Endometrium (tissue), 2 donors: ENCODE results near the gene STEAP4.
"Not testable (repeated sequence)": the region's sequence is repeated elsewhere in the genome, so short reads cannot be mapped to it uniquely, and the experiment has no call there.

Experiments used
- FAIRE-seq: peaks from 2 replicates; lab custom pipeline; 2012; peaks lifted over from hg19 to GRCh38; lab: Jason Lieb, UNC
- donor health status: control.
- donor health status: control.

STEAP4 gene

GRCh38 chr7:88312061-88312663, 5.5 kb upstream of the STEAP4 start:
- FAIRE-seq: no peak

GRCh38 chr7:88311675-88312036, 5.0 kb upstream of the STEAP4 start:
- FAIRE-seq: no peak

DNA sequence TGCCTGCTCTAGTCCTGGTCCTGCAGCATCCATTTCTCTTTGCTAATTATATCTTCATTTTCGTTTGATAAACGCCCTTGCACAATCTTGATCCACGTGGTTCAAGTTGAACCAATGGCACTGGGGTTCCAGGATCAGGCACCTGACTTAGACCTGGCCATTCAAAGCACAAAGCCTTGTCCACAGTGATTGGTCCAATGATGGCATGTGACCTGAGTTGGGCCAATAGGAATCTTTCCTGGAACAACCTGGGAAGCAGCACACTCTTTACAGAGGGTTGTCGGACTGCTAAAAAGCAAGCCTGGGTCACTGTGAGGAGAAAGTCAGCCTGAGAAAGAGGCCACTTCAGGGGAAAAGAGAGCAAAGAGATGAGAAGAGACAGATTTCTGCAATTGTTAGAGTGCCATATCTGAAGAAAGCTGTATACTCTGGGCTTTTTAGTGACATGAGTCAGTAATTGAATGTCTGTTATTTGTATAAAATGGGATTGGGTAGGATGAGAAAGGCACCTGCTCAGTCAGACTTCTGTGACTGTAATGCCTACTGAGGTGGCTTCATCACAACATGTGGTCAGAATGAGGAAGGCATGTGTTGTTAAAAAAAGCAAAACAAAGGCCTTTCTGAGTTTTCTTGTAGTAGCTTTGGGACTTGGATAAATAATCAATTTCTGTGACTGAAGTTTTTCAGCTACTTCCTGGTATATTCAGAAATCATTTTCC, 4.4 kb upstream of the STEAP4 start:
- no peak for FAIRE-seq

DNA sequence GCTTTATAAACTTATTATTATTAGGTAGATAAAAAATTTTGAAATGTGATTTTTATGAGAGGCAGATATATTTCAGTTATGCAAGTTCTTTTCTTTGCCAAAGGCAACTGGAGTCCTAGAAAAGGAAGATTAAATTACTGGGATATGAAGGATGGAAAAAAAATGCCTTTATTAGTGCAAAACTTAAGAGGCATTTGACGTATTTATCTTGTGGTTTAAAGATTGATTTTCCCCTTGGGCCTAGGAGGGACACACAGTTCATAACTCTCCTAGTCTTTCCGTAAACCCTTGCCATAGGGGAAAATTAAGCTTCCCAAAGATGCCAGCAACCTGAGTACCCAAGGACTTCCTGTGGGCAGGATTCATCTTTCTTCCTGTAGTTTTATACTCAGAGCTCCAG, 3.1 kb upstream of the STEAP4 start:
- FAIRE-seq: no peak

DNA sequence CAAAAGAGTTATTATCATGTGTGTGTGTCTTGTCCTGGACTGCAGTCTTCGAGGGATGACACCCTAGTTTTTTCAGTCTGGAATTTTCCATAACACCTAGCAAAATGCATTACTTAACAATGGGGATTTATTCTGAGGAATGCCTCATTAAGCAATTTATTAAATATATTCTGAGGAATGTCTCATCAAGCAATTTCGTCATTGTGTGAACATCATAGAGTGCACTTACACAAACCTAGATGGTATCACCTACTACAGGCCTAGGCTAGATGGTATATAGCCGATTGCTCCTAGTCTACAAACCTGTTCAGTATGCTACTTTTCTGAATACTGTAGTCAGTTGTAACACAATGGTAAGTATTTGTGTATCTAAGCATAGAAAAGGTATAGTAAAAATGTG, 1.1 kb upstream of the STEAP4 start:
- no peak for FAIRE-seq

GRCh38 chr7:88307412-88307811, 718 bp upstream of the STEAP4 start:
- FAIRE-seq: no peak

GRCh38 chr7:88305044-88305443, 1.6 kb downstream of the STEAP4 start:
- no peak for FAIRE-seq

- FAIRE-seq: no peak
Observed at GRCh38 chr7:88302486-88302885, 4.2 kb downstream of the STEAP4 start.

GRCh38 chr7:88301924-88302323, 4.8 kb downstream of the STEAP4 start:
- no peak for FAIRE-seq

- FAIRE-seq: no peak
Observed at GRCh38 chr7:88300401-88300945, 6.2 kb downstream of the STEAP4 start.

DNA sequence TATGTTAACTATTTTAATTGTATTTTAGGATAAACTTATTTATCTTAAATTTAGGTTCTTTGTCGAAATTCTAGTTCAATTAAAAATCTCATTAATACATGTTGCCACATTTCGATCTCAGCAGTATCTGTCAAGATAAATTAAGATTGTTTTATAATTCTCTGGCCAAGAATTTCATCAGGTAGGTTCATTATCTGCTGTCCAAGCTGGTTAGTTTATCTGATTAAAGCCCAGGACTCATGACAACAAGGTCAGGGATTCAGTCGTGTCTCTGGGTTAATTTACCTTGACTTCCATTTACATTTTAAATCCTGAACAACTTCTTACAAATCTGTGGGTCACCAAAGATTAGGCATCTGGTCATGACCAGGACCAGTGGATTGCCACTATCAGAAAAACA, 7.6 kb downstream of the STEAP4 start:
- FAIRE-seq: no peak

GRCh38 chr7:88293866-88294265, 12.8 kb downstream of the STEAP4 start:
- FAIRE-seq: no peak

DNA sequence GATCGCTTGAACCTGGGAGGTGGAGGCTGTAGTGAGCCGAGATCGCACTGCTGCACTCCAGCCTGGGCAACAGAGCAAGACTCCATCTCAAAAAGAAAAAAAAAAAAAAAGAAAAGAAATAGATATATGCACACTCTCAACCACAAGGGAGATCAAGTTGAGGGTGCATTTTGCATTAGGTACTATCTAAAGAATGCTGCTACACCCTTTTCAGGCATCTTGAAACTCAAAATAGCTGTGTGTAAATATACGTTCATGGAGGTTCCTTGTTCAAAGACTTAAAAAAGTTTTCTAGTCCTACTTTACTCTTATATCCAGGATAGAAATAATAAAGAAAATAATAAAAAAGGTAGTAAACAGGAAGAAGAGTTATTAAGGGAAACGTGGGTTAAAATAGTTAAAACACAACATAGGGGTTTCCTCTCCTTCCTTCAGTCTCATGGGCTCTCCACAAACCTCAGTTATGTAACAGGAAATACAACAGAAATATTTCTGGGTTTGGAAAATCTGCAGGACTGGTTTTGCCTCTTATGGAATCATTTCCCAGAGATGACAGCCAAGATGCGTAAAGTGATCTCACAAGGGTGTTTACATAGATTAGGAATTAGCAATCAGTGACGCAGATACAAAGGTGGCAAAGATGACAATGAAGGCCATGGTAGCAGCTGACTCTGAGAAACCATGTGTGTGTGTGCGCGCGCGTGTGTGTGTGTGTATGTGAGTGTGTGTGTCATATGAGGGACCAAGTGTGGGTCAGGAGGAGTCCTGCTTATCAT, 15.1 kb downstream of the STEAP4 start:
- no peak for FAIRE-seq

GRCh38 chr7:88290491-88290890, 16.2 kb downstream of the STEAP4 start:
- no peak for FAIRE-seq

- FAIRE-seq: no peak
Observed at GRCh38 chr7:88289564-88290025, 17.1 kb downstream of the STEAP4 start.

GRCh38 chr7:88281749-88282148, 24.9 kb downstream of the STEAP4 start:
- FAIRE-seq: no peak

DNA sequence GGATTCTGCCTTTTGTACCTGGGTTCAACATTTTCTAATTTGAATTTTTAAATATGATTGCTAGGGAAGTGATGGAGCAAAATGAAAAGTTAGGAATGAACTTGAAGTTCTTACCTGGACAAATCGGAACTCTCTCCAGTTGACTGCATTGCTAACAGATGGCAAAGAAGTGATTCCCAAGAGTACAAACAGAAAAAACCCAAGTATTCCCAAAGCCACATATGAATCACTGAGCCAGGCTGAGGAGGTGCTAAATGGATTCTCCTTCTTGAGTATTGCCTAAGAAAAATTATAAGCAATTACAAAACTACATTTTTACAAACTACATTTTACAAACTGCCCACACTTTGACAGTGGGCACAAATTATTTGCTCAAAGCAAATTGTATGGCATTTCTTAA, 25.9 kb downstream of the STEAP4 start:
- no peak for FAIRE-seq

DNA sequence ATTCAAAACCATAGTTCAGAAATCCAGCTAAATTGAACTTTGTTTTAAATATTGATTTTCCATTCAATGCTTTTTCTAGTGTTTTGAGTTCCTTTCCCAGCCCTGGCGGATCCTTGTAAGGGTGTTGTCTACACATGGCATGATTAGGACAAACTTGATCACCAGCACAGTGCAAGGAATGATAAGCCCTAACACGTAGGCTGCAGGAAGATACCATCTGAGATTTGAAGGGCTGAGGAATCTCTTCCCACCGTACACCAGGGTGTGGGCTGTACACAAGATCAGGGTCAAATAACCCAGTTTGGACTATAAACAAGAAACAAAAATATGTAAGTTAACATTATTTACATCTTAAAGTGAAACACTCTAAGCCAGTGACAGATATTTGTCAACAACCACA, 27.4 kb downstream of the STEAP4 start:
- FAIRE-seq: no peak

GRCh38 chr7:88278881-88279280, 27.8 kb downstream of the STEAP4 start:
- FAIRE-seq: no peak

GRCh38 chr7:88276605-88277153, 30.0 kb downstream of the STEAP4 start:
- FAIRE-seq: no peak

GRCh38 chr7:88274856-88275255, 31.8 kb downstream of the STEAP4 start:
- FAIRE-seq: not testable (repeated sequence)

- FAIRE-seq: no peak
Observed at GRCh38 chr7:88269586-88269985, 37.1 kb downstream of the STEAP4 start.

- no peak for FAIRE-seq
Observed at GRCh38 chr7:88268858-88269257, 37.8 kb downstream of the STEAP4 start.
